Stimulated activated CD4-positive, alpha-beta T cell treated with anti-CD3 and anti-CD28 coated beads, Interleukin-1b, Interleukin-23, amount 100 ng/mL, for 24 hours (primary cell): Measurements from ENCODE around the gene SPACA7.
"Not testable (repeated sequence)": the region's sequence is repeated elsewhere in the genome, so short reads cannot be mapped to it uniquely, and the experiment has no call there.

ENCODE experiments used
- DNase-seq, 4 experiments: peaks; one replicate each; pipeline ENCODE4 v3.0.0-alpha.2; 2020; ENCODE audit warnings: low read depth in 4 of 4, low spot score in 1 of 4

SPACA7 gene

DNA sequence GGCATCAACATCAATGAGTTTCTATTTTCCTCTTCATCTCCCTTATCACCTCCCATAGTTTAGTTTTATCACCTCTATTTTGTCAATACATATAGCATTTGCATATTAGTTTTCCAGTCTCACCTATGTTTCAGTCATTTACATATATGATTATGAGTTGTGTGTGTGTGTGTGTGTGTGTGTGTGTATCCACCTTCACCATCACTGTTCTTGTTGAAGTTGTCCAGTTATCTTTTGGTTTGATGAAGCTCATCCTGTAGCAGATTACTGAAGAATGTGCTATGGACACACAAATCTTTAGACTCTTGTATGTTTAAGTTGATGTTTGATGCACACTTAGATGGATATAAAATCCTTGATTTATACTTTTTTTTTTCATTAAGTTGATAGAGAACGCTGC lies 40.5 kb downstream of the SPACA7 start:
- no peak for DNase-seq

DNA sequence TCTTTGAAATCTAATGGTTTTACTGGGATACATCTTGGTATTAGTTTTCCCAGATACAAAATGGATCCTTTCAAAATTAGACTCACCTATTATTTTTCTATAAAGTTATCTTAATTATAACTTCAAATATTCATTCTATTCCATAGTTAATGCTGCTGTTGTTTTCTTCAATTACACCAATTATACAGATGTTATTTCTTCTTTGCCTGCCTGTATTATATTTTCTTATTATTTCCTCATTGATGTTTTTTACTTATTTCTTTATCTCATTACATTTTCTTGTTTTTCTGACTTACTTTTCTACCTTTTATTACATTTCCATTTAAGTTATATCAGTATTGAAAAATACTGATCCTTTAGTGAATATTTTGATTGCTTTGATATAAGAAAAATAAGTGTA lies 40.9 kb downstream of the SPACA7 start:
- DNase-seq, result no peak

DNA sequence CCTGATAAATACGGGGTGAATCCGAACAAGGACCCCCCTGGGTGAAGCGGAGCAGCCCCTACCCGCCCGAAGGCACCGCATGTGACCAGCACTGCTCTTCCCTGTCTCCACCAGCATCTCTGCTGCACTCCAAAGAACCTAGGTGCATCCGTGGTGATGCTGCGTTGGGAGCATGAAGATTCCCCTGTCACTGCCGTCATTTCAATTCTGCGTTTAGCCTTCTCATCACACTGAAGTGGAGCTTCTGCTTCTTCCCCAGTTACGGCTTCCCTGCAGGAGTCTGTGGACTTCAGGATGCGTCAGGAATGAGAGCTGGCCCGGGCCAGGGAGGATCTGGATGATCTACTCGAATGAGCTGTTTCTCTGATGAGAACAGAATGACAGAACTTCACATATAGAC lies 47.9 kb downstream of the SPACA7 start:
- no peak for DNase-seq

DNA sequence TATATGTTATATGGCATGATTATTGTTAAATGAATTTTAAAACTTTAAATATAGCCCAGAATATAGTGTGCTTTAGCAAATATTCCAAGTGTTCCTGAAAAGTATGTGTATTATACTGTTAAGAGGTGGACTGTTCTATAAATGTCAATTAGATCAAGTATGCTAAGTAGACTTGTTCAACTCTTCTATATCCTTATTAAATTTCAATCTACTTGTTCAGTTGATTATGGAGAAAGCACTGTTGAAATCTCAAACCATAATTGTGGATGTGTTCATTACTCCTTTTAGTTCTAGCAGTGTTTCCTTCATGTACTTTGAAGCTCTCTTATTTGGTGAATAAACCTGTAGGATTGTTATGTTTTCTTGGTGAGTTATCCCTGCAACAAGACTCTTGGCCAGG lies 52.5 kb downstream of the SPACA7 start:
- no peak for DNase-seq

DNA sequence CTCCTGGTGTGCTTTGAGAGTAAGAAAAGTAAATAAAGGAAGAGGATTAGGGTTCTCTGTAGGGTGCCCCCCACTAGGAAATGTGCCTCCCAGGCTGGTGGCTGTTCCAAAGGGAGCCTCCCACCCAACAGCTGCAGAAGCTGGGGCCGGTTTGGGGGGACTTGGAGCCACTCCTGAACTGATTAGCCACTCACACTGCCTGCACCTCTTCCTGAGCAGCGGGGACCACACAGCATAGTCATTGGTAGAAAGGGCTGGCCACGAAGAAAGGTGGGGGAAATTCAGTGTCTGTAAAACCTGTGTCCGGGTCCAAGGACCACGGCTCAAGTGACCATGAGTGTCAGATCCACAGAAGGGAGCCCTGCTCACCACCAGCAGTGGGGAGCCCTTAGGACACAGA lies 55.6 kb downstream of the SPACA7 start:
- DNase-seq, result no peak

DNA sequence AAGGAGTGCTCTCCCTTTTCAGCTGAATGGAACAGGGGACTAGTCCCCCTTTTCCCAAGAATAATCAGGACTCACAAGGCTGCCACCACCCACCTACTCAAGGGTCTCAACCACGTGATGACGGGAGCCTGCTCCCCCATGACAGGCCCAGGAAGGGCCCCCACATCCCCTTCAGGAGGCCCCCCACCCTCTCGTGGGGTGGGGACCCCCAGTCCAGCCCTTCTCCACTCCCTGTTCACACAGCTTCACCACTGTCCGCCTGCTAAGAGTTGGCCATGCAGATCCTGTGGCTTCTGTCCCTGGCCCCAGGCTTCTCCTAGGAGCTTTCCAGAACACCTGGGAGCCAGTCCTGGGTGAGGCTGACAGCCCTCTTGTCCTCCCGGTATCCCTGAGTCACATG lies 56.6 kb downstream of the SPACA7 start:
- DNase-seq, result not testable (repeated sequence)

DNA sequence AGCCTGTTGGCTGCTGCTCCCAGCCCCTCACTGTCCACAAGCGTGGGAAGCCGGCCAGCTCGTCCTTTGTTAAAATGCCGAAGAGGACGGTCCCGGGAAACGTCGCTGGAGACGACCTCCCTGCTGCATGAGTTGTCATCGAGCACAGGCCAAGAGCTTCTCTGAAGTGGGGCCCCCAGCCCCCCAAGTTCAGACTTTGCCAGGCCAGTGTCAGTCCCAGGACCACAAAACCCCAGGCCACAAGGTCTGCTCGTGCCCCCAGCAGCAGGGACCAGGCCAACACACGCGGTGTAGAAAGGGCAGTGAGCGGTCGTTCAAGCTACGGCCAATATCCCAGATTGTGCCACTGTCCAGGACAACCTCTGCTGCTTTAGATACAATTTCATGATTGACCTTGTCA lies 57.4 kb downstream of the SPACA7 start:
- not testable (repeated sequence) for DNase-seq

DNA sequence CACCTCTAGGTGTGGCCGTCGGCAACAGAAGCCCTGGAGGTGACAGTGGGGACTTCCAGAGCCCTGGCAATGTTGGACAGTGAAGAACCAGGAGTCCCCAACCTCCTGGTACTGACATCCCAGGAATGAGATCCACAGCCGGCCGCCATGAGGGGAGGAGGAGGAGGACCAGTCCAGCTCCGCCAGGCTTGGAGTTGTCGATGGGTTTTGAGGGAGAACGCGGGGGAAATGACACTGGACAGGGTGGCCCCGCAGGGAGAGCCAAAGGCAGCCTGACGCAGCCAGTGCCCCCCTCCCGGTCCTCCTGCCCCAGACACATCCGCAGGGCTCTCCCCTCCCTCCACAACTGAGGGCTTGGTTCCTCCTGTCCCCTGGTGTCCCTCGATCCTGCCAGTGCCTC lies 57.9 kb downstream of the SPACA7 start:
- no peak for DNase-seq

DNA sequence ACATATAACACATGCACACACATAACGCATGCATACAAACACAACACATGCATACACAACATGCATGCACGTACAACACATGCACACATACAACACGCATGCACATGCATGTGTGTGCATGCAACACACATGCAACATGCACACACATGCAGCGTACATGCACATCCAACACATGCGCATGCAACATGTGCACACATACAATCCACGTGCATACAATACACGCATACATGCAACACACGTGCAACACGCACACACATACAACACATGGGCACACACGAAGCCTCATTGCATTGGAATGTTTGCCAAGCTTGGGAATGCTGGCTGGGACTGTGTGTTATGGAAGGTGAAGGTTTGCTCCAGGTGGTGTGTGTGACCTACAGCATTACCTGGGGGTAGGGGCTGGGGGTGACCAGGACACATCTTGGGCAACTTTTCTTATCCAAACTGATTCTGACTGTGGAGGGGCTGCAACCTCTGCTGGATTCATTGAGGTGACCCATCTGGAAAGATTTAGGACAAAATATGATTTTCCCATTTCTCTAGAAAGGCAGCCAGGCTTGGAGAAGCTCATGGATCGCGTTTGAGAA lies 58.9 kb downstream of the SPACA7 start:
- DNase-seq, result no peak

DNA sequence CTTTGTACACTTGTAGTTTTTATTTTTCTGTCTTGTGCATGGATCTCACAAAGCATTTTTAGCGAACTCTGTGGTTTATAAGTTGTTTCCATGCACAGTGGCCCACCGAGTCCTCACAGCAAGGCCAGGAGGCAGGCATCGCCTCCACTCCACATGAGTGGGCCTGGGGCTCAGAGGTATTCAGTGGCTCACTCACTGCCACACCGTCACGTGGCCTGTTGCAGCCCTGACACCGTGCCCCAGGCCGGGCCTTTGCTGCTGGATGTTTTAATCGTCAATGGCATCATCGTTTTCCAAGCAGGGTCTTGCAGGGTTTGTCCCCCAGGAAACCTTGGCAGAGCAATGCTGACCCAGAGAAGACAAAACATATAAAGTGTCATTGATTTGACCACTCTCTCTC lies 59.8 kb downstream of the SPACA7 start:
- DNase-seq, result no peak

DNA sequence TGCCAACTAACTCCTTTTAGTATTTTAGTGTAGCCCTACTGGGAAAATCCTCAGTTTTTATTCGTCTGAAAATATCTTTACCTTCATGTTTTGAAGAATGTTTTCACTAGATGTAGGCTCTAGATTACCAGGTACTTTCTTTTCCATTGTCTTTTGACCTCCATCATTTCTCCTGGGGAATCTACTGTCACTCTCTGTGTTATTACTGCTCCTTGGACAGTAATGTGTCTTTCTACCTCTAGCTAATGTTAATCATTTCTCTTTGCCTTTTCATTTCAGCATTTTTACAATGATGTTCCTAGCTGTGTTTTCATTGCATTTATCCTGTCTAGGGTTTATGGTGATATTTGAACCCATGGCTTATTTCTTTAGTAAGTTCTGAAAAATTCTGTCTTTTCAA lies 61.9 kb downstream of the SPACA7 start:
- DNase-seq, result no peak

DNA sequence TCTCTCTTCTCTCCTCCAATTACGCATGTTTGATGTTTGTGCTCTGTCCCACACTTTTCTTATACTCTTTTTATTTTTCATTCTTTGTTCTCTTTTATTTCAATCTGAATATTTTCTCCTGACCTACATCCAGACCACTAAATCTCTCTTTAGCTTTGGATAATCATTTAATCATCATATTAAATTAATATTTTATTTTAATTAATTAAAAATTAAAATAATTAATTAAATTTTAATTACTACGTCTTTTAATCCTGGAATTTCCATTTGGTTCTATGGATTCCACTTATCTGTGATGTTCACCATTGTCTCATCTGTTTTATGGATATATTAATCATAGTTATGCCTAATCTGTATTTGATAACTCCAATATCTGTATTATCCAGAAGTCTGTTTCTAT lies 62.4 kb downstream of the SPACA7 start:
- DNase-seq, result no peak

DNA sequence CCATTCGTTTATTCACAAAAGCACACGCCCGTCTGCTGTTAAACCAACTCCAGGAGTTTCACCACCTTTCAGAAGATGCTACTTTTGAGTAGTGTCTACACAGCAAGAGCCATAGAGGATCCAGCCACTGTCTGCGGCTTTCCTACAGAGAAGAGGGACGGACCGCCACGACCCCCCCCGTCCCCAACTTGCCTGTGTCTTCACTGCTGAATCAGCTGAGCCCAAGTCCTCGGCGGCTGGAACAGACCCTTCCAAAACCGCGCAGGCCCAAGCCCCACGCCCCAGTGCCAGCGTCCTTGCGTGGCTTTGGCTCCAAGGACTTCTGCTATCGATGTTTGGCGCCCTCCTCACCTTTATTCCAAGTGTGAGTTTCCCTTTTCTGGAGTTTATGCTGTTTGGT lies 65.1 kb downstream of the SPACA7 start:
- no peak for DNase-seq

DNA sequence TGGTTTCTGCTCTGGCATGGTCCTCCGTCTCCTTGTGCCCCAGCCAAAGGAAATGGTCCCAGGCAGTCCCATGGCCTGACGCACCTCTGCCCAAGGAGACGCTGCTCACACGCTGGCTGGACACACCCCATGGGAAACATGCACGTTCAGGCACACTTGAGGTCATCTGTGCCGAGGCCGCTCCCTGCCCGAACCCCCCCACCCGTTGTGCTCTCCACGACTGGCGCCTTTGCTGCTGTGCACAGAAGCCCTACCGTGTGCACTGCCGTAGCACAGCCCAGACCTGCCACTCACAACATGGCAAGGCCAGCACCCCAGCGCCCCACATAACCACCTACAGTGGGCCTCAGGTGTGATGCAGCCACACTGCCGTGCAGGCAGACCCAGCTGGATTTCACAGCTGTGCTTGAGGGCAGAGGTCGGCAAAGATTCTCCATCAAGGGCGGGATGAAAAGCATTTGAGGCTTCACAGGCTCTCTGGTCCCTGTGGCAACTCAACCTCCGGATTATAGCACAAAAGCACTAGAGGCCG lies 65.7 kb downstream of the SPACA7 start:
- DNase-seq, result no peak

DNA sequence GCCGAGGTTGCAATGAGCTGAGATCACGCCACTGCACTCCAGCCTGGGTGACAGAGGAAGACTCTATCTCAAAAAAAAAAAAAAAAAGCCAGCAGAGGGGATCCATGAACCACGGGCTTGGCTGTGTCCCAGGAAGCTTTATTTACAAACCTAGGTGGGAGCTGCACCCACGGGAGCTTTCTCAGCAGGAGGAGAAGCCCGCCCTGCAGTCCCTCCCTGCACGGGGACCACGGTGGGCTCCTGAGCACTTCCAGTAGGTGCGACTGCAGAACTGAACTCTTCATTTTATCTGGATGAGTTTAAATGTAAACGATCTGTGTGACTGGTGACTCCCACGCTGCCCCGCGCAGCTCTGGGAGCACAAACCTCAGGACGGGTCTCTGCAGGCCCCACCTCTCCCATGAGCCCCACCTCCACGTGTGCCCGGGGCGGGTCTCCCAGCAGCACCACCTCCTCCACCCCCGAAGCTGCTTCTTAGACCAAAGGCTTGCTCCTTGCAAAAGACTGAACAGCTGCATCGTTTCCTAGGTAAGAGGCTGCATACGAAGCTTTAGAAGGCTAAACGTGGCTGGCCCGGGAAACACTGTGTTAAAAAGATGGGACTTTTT lies 66.4 kb downstream of the SPACA7 start:
- no peak for DNase-seq

DNA sequence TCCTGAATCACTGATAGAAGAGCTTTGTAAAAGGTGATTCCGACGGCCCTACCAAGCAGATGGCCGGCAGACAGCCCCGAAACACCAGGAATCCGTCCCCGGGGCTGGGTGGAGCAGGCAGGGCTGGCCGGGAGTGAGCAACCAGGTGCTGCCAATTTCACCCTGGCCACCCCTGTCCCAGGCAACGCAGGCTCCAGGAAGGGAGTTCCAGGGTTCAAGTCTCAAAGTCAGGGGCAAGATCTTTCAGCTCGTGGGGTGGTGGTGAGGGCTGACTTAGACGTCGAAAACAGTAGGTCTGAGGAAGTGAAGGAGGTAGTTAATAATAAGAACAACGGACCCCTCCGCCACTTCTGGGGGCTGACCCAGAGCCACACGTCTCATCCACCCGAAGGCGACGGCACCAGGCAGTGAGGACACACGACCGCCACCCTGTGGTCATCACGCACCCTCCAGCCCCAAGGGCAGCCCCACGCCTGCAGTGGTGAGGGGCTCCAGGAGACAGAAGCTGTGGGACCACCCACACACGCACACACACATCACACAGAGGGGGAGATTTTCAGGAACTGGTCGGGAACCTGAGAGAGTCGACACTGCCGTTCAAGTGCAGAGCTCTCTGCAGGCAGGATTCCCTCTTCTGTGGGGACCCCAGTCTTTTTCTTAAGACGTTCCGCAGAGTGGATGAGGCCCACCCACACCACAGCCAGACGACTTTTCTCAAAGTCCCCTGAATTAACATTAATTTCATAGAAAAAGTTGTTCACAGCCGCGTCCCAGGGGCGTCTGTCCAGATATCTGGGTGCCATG lies 67.2 kb downstream of the SPACA7 start:
- no peak for DNase-seq

DNA sequence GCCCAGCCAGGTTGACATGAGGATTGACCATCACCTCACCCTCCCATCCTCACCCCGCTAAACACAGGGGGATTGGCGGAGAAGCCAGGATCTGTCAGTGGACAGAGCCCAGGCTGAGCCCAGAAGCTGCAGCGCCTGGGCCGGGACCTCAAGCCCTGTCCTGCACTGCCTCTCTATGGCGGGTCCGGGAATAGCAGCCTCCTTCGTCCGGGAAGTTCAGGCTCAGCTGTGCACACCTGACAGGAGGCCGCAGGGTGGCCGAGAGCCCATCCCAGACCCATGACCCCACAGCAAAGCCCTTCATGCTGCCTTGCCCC lies 67.8 kb downstream of the SPACA7 start:
- peak in 3 of 4 experiments; percentile 13 to 42 (median 14) for DNase-seq

DNA sequence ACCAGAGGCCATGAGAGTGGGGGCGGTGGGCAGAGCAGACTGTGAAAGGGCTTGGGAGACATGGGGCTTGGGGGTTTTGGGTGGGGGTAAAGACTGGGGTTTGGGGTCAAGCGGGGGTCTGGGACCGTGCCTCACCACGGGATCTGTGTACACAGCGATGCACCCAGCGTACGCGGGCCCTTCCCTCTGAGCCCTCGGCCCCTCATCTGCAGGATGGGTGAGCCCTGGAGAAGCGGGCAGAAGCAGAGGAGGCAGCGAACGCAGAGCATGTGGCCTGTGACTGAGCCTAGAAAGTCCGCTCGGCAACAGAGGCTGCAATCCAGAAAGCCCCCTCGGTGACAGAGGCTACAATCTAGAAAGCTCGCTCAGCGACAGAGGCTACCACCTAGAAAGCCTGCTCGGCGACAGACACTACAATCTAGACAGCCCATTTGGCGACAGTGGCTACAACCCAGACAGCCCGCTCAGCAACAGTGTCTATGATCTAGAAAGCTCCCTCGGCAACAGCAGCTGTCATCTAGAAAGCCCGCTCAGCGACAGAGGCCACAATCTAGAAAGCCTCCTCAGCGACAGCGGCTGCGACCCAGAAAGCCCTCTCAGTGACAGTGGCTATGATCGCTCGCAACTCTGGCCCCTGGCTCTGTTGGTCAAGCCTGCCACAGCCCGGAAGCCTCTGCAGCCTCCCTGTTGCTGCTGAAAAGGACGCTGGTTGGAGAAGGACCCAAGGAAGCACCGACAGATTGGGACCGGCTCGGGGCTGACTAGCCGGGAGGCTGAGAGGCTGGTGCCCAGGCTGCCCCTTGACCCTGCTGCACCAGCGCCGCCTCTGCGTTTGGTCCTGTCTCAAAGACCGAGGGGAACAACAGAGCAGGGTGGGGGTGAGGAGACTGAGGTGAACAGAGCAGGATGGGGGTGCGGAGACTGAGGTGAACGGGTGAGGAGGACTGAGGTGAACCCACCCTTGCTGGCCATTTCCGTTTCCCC lies 68.6 kb downstream of the SPACA7 start:
- no peak for DNase-seq

DNA sequence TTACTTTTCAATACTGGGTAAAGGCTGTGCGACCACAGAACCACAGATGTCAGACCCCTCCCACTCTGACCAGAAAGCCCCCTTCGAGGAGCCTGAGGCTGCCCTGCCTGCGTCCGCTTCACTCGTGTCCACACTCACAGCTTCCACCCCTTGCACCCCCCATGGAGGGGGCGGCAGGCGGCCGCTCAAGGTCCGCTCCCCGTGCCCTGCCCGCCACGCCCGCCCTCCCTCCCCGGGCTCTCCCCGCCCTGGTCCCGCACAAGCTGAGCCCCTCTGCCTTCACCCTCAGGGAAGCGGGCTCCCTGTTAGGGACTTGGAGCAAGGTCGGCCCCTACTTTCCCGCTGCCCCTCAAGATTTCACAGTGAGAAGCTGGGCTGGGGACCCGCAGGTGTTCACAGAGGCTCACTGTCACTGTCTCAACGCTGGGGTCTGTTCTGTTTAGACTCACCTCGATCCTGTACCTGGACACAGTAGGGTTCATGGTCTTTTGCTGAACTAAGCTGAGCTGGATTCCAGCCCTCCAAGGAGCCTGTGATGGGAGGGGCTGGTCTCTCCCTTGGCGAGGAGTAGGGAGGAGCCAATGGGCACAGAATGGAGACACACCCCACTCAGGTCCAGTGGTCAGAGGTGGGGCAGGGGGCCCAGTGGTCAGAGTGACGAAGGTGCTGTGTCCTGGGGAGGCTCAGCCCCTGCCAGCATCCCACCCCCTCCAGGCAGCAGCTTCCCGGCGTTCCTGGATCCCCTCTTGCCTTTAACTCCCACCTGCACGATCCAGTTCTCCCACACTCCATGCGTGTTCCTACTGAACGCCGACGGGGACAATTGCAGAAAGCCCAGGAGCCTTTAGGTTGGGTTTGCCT lies 69.5 kb downstream of the SPACA7 start:
- DNase-seq, result no peak

DNA sequence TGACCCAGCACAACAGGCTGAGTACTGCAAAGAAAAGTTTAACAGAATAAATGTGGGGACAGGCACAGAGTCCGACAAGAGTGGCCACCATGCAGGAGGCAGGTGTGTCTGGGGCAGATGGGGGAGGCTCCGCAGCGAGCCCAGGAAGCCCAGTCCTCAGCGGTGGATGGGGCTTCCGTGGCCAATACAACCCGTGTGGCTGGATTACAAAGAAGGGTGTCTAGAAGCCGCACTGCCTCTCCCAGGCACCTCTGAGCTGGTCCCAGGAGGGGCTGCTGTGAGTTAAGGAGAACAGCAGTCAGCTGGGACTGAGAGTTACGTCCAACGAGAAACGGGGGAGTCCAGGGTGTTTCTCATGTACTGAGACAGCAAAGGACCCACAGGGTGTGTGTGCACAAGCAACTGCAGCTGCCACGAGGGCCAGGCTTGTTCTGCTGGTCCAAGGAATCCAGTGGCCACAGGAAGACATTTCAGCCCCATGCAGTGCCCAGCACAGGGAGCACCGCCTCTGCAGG lies 70.2 kb downstream of the SPACA7 start:
- no peak for DNase-seq
